Right cardiac atrium (tissue), 5 donors: ENCODE measurements around the gene PDE11A. TPM values are rescaled to one million over a fixed set of nuclear protein-coding genes. Genes with fewer than 3 reads are reported as not detected.

Experiments used
- ATAC-seq, 2 donors: fragments of 200-7000 bp; cut with Tn5 transposase; one replicate each; pipeline versions ENCODE4 v1.8.0 to v1.9.1; 2020; ENCODE audit warnings: moderate library complexity in 2 of 2, mild to moderate bottlenecking in 1 of 2
- DNase-seq, 3 donors: peaks; one replicate each; pipeline ENCODE4 v3.0.0-alpha.2; 2020
- H3K27ac ChIP-seq: one replicate; pipeline ENCODE4 v1.5.1; 2013; ENCODE audit warnings: mild to moderate bottlenecking, low read length, control low read depth, moderate library complexity
- H3K27me3 ChIP-seq: one replicate; pipeline ENCODE4 v1.6.1; 2013; ENCODE audit not compliant: control insufficient read depth, insufficient read depth
- H3K4me1 ChIP-seq: one replicate; pipeline ENCODE4 v1.6.1; 2013; ENCODE audit warnings: low read length; ENCODE audit not compliant: control insufficient read depth, insufficient read depth
- H3K4me3 ChIP-seq: one replicate; pipeline ENCODE4 v1.5.1; 2013; ENCODE audit warnings: low read length, control low read depth
- H3K9me3 ChIP-seq: one replicate; pipeline ENCODE4 v1.6.1; 2013; ENCODE audit warnings: low read length; ENCODE audit not compliant: control insufficient read depth
- WGBS: extraction: QIAGEN DNeasy Blood & Tissue Kit; methylation state at CpG from one replicate; pipeline ENCODE4 v1.1.7; 2013; 5-methylcytosine and 5-hydroxymethylcytosine counted together
- intact Hi-C, 4 donors: fragments of 100-400 bp; cut with DNase I; formaldehyde crosslinking; loops; one replicate each; pipeline versions ENCODE4 v1.11.0 to v1.14.0; 2022 to 2023
- polyA plus RNA-seq: library from polyadenylated mRNA; stranded (reverse); fragments of 200-250 nt; gene quantifications from one replicate; pipeline ENCODE4 v1.2.3, GENCODE V29; 2013
- total RNA-seq, 4 donors: library from RNA; stranded (reverse); fragmentation: NEBNext Ultra II Directional; extraction: Animal tissue kit (Norgen Biotek cat#: 25700); gene quantifications; one replicate each; pipeline ENCODE4 v1.2.1, GENCODE V29; 2021
- donor health status: healthy with polysubstance abuse.
- donor health status: DM: no; HTN: yes; CAD: no.
- donor health status: DM: no; HTN: no; CAD: no.
- donor health status: DM: no; HTN: yes; CAD: no; lungs with severe emphysema.
- donor health status: DM: yes; HTN: yes; CAD: no.

PDE11A gene
- total and polyA plus RNA-seq, 5 donors = 0.08 to 0.63 (median 0.18) TPM

DNA sequence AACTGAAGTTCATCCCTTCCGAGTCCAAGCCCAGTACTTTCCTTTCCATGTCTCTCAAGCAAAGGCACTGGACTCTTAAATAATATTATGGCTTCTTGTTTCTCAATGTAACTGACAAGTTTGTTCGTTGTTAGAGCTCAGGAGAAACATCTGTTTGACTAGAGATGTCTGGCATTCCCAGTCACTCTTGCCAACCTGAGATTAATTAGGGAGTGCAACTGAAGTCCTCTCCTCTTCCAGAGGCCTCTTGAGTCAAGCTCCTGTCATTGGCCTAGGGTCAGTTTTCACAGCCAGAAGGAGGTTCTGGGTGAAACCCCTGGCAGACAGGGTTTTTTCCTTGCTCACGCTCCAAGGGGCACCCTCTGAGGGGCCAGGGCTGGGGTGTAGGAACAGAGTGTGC is 483.9 kb downstream of the PDE11A start:
- intact Hi-C loops = no loop called here

DNA sequence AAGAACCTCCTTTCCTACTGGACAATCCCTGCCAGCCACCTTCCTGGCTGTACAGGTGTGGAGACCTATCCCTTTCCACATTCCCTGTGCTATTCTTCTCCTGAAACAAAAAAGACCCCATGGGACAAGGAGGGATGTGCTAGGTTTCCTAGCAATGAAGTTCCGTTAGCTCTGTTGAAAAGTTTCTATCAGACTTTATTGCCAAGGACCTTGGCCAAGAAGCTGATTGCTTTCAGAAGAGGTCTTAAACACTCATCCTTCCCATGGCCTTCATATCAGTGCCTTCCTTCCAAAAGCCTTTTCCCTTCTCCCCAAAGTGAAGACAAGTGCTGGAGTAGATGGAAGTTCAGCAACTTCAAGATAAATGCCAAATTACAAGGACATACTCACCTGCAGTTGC is 485.2 kb downstream of the PDE11A start:
- 68% methylated on average over 1 of the region's 1 CpG for WGBS
- H3K4me3 ChIP-seq = no peak overlapping the region
- H3K27me3 ChIP-seq = no peaks in the 10 kb centered on the region
- H3K27ac ChIP-seq = no peak overlapping the region
- H3K9me3 ChIP-seq = no peaks in the 10 kb centered on the region
- intact Hi-C loops = no loop called here
- DNase-seq (no peak), ATAC-seq (no peak)
- H3K4me1 ChIP-seq = no peaks in the 10 kb centered on the region

More for the DNA sequence above, 483.9 kb downstream of the PDE11A start:
- ATAC-seq (no peak), DNase-seq (no peak)
- no peaks in the 10 kb centered on the region for H3K9me3 ChIP-seq
- WGBS = 69% methylated on average over 3 of the region's 3 CpGs
- no peak overlapping the region for H3K4me3 ChIP-seq
- no peaks in the 10 kb centered on the region for H3K4me1 ChIP-seq
- H3K27me3 ChIP-seq = no peaks in the 10 kb centered on the region
- no peak overlapping the region for H3K27ac ChIP-seq

DNA sequence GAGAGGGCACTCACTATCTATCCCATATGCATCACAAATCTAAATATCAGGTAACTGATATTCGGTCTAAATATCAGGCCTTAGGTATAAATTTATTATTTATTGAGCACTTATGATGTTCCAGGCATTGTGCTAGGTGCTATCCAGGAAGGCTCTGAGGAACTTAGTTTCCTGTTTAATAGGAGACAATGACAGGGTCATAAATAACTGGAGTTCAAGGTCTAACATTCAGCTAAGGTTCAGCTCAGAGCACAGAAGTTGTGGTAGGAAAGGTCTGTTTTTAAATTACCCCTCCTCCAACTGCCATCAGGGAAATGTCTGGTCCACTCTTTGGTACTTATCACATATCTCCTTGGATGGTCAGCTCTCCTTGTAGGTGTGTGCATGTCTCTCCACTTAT is 486.4 kb downstream of the PDE11A start:
- WGBS = 69% methylated on average over 1 of the region's 1 CpG
- Histone ChIP-seq H3K27ac (no peak overlapping the region), H3K4me3 (no peak overlapping the region), H3K27me3 (no peaks in the 10 kb centered on the region), H3K4me1 (no peaks in the 10 kb centered on the region), H3K9me3 (no peaks in the 10 kb centered on the region)
- intact Hi-C loops = no loop called here
- ATAC-seq (no peak), DNase-seq (no peak)

DNA sequence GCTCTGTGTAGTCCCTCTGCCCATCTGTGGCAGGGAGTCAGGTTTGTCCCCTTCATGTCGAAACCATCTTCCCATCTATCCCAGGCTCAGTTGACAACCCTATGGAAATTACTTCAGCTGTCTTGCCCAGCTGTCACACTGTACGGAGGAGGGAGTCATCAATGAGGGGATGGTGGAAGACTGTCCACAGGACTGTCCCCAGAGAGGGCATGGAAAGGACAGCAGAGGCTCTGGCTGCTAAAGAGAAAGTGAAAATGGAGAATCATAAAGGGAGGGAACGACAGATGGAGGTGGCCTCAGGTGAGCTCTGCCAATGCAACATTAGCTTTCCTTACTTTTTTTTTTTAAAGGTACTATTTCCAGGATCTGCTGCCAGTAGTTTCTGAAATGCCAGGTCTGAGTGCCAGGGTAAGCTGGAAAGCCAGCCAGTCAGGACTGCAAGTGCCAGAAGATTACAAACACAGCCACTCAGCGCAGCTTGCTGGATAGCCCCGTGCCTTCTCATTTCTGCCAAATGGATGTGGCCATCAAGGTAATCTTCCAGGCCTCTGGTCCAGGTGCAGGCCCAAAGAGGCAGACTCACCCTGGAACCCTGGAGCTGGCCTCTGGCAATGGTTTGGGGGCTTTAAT is 487.2 kb downstream of the PDE11A start:
- 76% methylated on average over 5 of the region's 5 CpGs for WGBS
- intact Hi-C loops = no loop called here
- Histone ChIP-seq H3K27me3 (no peaks in the 10 kb centered on the region), H3K27ac (no peak overlapping the region), H3K9me3 (no peaks in the 10 kb centered on the region), H3K4me1 (no peaks in the 10 kb centered on the region), H3K4me3 (no peak overlapping the region)
- ATAC-seq (peak; percentile 57 to 75), DNase-seq (peak in 2 of 3 donors; percentile 14)

DNA sequence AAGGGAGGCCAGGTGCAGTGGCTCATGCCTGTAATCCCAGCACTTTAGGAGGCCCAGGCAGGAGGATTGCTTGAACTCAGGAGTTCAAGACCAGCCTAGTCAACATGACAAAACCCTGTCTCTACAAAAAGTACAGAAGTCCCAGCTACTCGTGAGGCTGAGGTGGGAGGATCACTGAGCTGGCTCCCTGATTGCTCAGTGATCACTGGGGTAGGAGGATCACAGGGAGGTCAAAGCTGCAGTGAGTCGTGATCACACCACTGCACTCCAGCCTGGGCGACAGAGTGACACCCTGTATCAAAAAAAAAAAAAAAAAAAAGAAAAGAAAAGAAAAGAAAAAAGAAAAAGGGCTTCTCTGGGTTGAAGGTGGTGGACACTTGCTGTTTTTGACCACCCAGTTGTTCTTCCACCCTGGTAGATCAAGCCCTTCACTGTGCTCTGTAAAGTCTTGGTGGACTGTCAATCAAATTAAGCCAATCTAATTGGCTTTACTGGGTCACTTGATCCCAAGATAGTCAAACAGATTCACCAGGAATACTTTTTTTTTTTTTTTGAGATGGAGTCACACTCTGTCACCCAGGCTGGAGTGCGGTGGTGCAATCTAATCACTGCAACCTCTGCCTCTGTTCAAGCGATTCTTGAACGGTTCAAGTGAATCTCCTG is 488.4 kb downstream of the PDE11A start:
- Histone ChIP-seq H3K4me1 (no peaks in the 10 kb centered on the region), H3K27me3 (no peaks in the 10 kb centered on the region), H3K4me3 (no peak overlapping the region), H3K27ac (no peak overlapping the region), H3K9me3 (no peaks in the 10 kb centered on the region)
- DNase-seq (no peak), ATAC-seq (no peak)
- 92% methylated on average over 6 of the region's 6 CpGs for WGBS
- intact Hi-C loops = no loop called here

DNA sequence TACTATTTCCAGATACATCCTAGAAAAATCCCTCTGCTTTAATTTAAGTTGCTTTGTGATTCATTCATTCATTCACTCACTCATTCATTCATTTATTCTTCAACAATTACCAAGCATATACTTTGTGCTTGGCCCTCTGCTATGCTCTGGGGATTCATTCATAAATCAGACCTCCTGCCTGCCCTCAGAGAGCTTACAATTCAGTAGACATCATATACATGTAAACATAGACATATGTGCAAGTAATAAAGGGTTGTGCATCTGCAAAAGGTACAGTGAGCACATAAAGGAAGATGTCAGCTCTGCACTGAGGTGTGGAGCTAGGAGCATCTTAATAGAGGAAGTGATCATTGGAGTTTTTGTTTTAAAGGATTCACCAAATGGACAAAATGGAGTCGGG is 490.6 kb downstream of the PDE11A start:
- Histone ChIP-seq H3K4me3 (no peak overlapping the region), H3K4me1 (no peaks in the 10 kb centered on the region), H3K27me3 (no peaks in the 10 kb centered on the region), H3K9me3 (no peaks in the 10 kb centered on the region), H3K27ac (no peak overlapping the region)
- intact Hi-C loops = no loop called here
- ATAC-seq (no peak), DNase-seq (no peak)
- WGBS = 97% methylated on average over 1 of the region's 1 CpG

DNA sequence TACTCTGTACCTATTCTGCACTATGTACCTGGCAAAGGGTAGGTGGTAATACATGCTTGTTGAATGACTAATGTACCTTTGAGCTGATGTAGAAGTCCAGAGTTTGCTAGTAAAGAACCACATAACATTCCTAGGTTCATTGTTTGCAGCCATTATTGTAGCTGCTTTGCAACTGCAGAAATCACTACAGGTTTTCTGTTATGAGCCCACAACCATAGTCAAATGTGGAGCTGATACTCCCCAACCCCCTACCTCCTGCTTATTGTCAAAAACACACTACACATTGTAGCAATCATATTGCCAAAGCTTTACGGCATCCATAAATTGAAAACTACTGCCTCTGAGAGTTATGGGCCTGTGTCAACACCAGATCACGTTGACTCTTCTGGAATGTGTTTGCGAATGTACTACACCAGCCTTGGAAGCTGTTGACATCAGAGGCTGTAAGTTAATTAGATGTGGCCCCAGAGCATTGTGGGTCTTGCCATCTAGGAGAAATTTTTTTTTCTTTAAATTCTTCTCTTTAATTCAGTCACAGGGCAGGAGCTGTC is 493.0 kb downstream of the PDE11A start:
- DNase-seq (no peak), ATAC-seq (no peak)
- H3K9me3 ChIP-seq = no peaks in the 10 kb centered on the region
- no peak overlapping the region for H3K27ac ChIP-seq
- 59% methylated on average over 3 of the region's 3 CpGs for WGBS
- no peaks in the 10 kb centered on the region for H3K4me1 ChIP-seq
- no peak overlapping the region for H3K4me3 ChIP-seq
- intact Hi-C loops = no loop called here
- no peaks in the 10 kb centered on the region for H3K27me3 ChIP-seq

DNA sequence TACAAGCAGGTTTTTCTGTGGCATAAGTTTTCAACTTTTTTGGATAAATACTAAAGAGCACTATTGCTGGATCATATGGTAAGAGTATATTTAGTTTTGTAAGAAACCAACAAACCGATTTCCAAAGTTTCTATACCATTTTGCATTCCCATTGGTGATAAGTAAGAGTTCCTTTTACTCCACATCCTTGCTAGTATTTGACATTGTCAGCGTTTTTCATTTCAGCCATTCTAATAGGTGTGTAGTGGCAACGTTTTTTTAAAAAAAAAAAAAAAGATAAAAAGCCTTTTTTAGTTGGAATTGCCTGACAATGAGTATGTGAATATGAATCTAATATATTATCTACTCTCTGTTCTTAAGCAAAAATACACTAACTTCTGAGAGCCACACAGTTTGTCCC is 494.1 kb downstream of the PDE11A start:
- DNase-seq (no peak), ATAC-seq (no peak)
- Histone ChIP-seq H3K27me3 (no peaks in the 10 kb centered on the region), H3K9me3 (no peaks in the 10 kb centered on the region), H3K4me3 (no peak overlapping the region), H3K27ac (no peak overlapping the region), H3K4me1 (no peaks in the 10 kb centered on the region)
- 84% methylated on average over 3 of the region's 3 CpGs for WGBS
- intact Hi-C loops = no loop called here

DNA sequence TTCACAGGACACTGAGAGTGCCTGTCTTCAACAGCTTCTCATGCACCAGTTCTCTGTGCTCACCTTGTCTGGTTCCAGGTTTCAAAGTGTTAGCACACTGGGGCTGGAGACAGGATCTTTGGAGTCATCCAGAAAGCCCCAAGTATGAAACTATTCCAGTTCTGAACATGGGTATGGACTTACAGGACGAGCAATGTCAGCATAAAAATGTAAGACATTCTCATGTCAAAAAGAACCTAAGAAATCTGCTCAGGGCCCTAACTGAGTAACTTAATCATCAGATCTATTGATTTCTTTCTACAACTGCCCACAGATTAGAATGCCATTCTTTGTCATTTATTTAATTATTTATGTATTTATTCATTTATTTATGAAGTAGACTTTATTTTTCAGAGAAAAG is 495.5 kb downstream of the PDE11A start:
- DNase-seq = no peak
- Histone ChIP-seq H3K27me3 (no peaks in the 10 kb centered on the region), H3K27ac (no peak overlapping the region), H3K4me1 (no peaks in the 10 kb centered on the region), H3K9me3 (no peaks in the 10 kb centered on the region), H3K4me3 (no peak overlapping the region)
- intact Hi-C loops = no loop called here
- ATAC-seq = no peak
- 94% methylated on average over 1 of the region's 1 CpG for WGBS

DNA sequence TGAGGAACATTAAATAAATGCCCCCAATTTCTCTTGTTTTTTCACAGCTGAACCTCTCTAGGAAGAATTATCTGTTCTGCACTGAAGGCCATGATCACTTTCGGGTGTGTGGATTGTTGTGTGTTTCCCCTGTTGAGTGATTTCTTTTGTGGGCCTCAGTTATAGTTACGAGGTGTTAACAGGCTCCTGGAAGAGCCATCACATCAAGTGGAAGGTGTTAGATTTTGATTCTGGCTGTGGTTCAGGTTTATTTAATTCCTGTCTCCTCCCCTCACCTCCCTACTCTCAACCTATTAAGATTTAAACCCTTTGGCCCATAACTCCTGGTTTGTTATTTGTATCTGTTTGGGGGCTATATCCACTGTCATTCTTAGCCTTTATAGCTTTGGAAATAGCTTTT is 497.2 kb downstream of the PDE11A start:
- no peaks in the 10 kb centered on the region for H3K9me3 ChIP-seq
- DNase-seq = no peak
- no peak overlapping the region for H3K27ac ChIP-seq
- intact Hi-C loops = no loop called here
- peak in 1 of 2 donors; percentile 68 for ATAC-seq
- 65% methylated on average over 2 of the region's 2 CpGs for WGBS
- no peak overlapping the region for H3K4me3 ChIP-seq
- H3K27me3 ChIP-seq = no peaks in the 10 kb centered on the region
- no peaks in the 10 kb centered on the region for H3K4me1 ChIP-seq

DNA sequence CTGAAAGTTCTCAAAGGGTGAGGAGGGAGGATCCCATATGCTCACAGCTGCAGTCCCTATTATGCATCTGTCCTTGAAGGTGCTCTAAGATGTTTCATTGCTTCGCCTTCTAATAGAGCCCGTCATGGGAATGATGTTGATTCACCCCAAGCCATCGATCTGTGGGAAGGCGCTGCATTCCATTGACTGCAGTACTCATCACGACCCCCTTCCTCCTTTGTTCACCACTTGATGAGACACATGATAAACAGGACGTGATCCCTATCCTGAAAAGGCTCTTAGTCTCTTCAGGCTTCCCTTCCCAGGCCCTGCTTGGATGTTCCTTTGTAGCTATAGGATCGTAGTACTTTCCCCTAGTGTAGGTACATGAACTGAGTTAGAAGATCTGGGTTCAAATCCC is 498.2 kb downstream of the PDE11A start:
- DNase-seq (no peak), ATAC-seq (no peak)
- H3K27me3 ChIP-seq = no peaks in the 10 kb centered on the region
- no peaks in the 10 kb centered on the region for H3K4me1 ChIP-seq
- H3K4me3 ChIP-seq = no peak overlapping the region
- no peaks in the 10 kb centered on the region for H3K9me3 ChIP-seq
- H3K27ac ChIP-seq = no peak overlapping the region
- 88% methylated on average over 7 of the region's 7 CpGs for WGBS
- intact Hi-C loops = no loop called here
